Karpas-422 (cell line): ENCODE data around the gene WDR31. TPM values are rescaled to one million over a fixed set of nuclear protein-coding genes. Genes with fewer than 3 reads are reported as not detected.

ENCODE experiments used
- DNase-seq: peaks from one replicate; pipeline ENCODE4 v3.0.0-alpha.2; 2015
- H2AFZ ChIP-seq: fragments of 200-600 bp; sonication (generic); 2 replicates; pipeline ENCODE4 v1.6.1; 2014; ENCODE audit warnings: antibody characterized with exemption, low read length, mixed read lengths
- H3K27ac ChIP-seq: fragments of 200-600 bp; sonication (generic); 2 replicates; pipeline ENCODE4 v1.5.1; 2014; ENCODE audit warnings: mild to moderate bottlenecking, low read length, moderate library complexity
- H3K27me3 ChIP-seq: fragments of 200-600 bp; sonication (generic); 2 replicates; pipeline ENCODE4 v1.6.1; 2014; ENCODE audit warnings: low read length, mixed read lengths
- H3K36me3 ChIP-seq: fragments of 200-600 bp; sonication (generic); 2 replicates; pipeline ENCODE4 v1.6.1; 2014; ENCODE audit warnings: low read length, mixed read lengths; ENCODE audit not compliant: insufficient read depth
- H3K4me1 ChIP-seq: fragments of 200-600 bp; sonication (generic); 2 replicates; pipeline ENCODE4 v1.6.1; 2014; ENCODE audit warnings: mild to moderate bottlenecking, low read length, mixed read lengths
- H3K4me2 ChIP-seq: fragments of 200-600 bp; sonication (generic); 2 replicates; pipeline ENCODE4 v1.6.1; 2014; ENCODE audit warnings: low read length, low read depth, mild to moderate bottlenecking; ENCODE audit not compliant: poor library complexity, severe bottlenecking
- H3K4me3 ChIP-seq: fragments of 200-600 bp; sonication (generic); 2 replicates; pipeline ENCODE4 v1.5.1; 2014; ENCODE audit warnings: mild to moderate bottlenecking, antibody characterized with exemption, low read length, mixed read lengths
- H3K79me2 ChIP-seq: fragments of 200-600 bp; sonication (generic); 2 replicates; pipeline ENCODE4 v1.6.1; 2014; ENCODE audit warnings: mild to moderate bottlenecking, low read length, mixed read lengths
- H3K9ac ChIP-seq: fragments of 200-600 bp; sonication (generic); 2 replicates; pipeline ENCODE4 v1.6.0; 2014; ENCODE audit warnings: low read length
- H3K9me2 ChIP-seq: fragments of 200-600 bp; sonication (generic), shearing (Covaris generic); replicated peaks from 2 replicates; pipeline ENCODE4 v1.6.0; 2014; ENCODE audit warnings: mild to moderate bottlenecking, low read length, moderate library complexity; ENCODE audit not compliant: insufficient read depth
- H3K9me3 ChIP-seq: fragments of 300-700, 200-600 bp; sonication (generic); 2 replicates; pipeline ENCODE4 v1.6.1; 2014; ENCODE audit warnings: low read length, mixed read lengths
- H4K20me1 ChIP-seq: fragments of 200-600 bp; sonication (generic); 2 replicates; pipeline ENCODE4 v1.6.1; 2014; ENCODE audit warnings: mild to moderate bottlenecking, antibody characterized with exemption, low read length, low read depth; ENCODE audit not compliant: insufficient read depth
- total RNA-seq: library from RNA; depleted of rRNA; stranded (reverse); fragments of >200 nt; shearing (Covaris generic); gene quantifications from 2 replicates; pipeline ENCODE4 v1.2.3, GENCODE V29; 2014; ENCODE audit warnings: low replicate concordance

The WDR31 gene
- total RNA-seq, 1 experiment from 2014 or later = 0.56 TPM

DNA sequence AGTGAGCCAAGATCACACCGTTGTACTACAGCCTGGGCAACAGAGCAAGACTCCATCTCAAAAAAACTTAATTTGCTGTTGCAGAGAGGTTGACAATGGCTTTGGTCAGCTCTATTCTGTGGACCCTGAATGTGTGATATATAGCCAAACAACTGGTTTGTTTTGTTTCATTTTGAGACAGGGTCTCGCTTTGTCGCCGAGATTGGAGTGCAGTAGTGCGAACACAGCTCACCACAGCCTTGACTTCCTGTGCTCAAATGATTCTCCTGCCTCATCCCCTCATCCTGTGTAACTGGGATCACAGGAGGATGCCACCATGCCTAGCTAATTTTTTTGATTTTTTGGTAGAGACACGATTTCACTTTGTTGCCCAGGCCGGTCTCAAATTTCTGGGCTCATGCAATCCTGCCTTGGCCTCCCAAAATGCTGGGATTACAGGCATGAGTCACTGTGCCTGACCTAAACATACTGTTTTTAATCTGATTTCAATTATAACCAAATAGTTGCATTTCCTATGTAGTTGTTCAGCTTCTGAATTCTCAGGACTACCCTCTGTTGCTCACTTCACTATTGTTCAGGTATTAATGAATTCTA is 46.7 kb downstream of the WDR31 start:
- Histone ChIP-seq H3K27me3 (no peaks in the 10 kb centered on the region), H3K9me3 (no peaks in the 10 kb centered on the region), H3K4me1 (no peaks in the 10 kb centered on the region), H3K9ac (no peak overlapping the region), H3K27ac (no peak overlapping the region), H3K4me2 (no peak overlapping the region), H3K79me2 (no peaks in the 10 kb centered on the region), H3K9me2 (no peaks in the 10 kb centered on the region), H3K4me3 (no peak overlapping the region), H3K36me3 (peaks cover 38% of the 10 kb centered on the region), H4K20me1 (no peaks in the 10 kb centered on the region), H2AFZ (no peak overlapping the region)
- no peak for DNase-seq

DNA sequence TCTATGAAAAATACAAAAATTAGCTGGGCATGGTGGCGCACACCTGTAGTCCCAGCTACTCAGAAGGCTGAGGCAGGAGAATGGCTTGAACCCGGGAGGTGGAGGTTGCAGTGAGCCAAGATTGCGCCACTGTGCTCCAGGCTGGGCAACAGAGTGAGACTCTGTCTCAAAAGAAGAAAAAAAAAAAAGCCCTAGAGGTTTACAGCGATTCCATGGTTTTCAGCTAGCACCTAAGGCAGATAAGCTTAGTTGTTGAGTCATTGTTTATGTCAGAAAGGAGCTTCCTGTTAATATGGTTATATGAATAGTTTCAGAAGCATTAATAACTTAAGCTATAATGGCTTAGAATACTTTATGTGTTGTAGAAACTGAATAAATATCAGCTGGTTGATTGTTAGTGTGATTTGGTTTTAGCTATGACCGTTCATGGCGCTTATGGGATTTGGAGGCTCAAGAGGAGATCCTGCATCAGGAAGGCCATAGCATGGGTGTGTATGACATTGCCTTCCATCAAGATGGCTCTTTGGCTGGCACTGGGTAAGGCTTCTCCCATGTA is 49.9 kb downstream of the WDR31 start:
- peaks cover 63% of the 10 kb centered on the region for H3K36me3 ChIP-seq
- H3K79me2 ChIP-seq = no peaks in the 10 kb centered on the region

GRCh38 chr9:113289091-113289490 is 51.0 kb downstream of the WDR31 start:
- Histone ChIP-seq H3K4me3 (no peak overlapping the region), H3K4me1 (no peaks in the 10 kb centered on the region), H3K9ac (no peak overlapping the region), H3K27me3 (no peaks in the 10 kb centered on the region), H3K9me3 (no peaks in the 10 kb centered on the region), H4K20me1 (no peaks in the 10 kb centered on the region), H3K4me2 (no peak overlapping the region), H2AFZ (no peak overlapping the region), H3K9me2 (no peaks in the 10 kb centered on the region), H3K27ac (no peak overlapping the region), H3K79me2 (no peaks in the 10 kb centered on the region), H3K36me3 (peaks cover 73% of the 10 kb centered on the region)
- no peak for DNase-seq

More for the DNA sequence above, 49.9 kb downstream of the WDR31 start:
- H3K27ac ChIP-seq = no peak overlapping the region
- H4K20me1 ChIP-seq = no peaks in the 10 kb centered on the region
- no peaks in the 10 kb centered on the region for H3K9me3 ChIP-seq
- DNase-seq = no peak
- H3K9ac ChIP-seq = no peak overlapping the region
- no peaks in the 10 kb centered on the region for H3K4me1 ChIP-seq
- no peaks in the 10 kb centered on the region for H3K9me2 ChIP-seq
- H3K27me3 ChIP-seq = no peaks in the 10 kb centered on the region
- H2AFZ ChIP-seq = no peak overlapping the region
- no peak overlapping the region for H3K4me2 ChIP-seq
- H3K4me3 ChIP-seq = no peak overlapping the region

DNA sequence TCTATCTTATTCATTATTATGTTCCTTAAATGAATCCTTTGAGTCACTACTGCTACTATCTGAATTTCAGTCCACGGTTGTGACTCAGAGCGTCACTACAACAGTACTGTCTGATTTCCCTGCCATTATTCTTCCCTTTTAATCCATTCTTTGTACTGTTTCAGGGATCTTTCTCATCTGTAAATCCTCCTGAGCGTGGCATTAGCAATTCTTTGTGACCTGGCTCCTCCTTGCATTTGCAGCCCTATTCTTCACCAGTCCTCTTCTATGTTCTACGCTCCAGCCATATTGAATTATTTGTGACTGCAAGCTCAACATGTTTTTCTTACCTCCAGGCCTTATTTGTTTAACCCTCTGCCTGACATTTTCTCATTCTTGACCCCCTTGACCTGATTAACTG is 58.7 kb downstream of the WDR31 start:
- Histone ChIP-seq H3K9ac (no peak overlapping the region), H3K36me3 (peaks cover 68% of the 10 kb centered on the region; the same call in 1 of the 2 replicates), H3K79me2 (peaks cover 24% of the 10 kb centered on the region), H3K4me1 (peaks cover 8% of the 10 kb centered on the region), H3K27ac (no peak overlapping the region), H3K9me2 (no peaks in the 10 kb centered on the region), H2AFZ (no peak overlapping the region), H3K4me3 (no peak overlapping the region), H4K20me1 (no peaks in the 10 kb centered on the region), H3K27me3 (no peaks in the 10 kb centered on the region), H3K9me3 (no peaks in the 10 kb centered on the region), H3K4me2 (no peak overlapping the region)
- no peak for DNase-seq

DNA sequence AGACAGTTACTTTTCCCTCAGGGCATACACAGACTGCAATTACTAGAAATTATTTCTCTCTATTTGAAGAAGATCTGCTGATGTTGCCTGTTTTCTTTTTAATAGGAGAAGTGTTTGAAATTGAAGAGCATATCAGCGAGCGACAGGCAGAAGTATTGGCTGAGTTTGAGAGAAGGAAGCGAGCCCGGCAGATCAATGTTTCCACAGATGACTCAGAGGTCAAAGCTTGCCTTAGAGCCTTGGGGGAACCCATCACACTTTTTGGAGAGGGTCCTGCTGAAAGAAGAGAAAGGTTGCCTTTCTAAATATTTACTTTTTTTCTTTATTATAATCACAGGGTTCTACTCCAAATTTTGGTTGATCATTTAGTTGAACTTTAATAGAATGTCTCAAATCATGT is 61.2 kb downstream of the WDR31 start:
- Histone ChIP-seq H3K27ac (no peak overlapping the region), H3K4me2 (no peak overlapping the region), H3K79me2 (peaks cover 44% of the 10 kb centered on the region), H4K20me1 (no peaks in the 10 kb centered on the region), H3K9me2 (no peaks in the 10 kb centered on the region), H3K4me3 (no peak overlapping the region), H3K36me3 (peaks cover 49% of the 10 kb centered on the region; the same call in 1 of the 2 replicates), H3K9me3 (no peaks in the 10 kb centered on the region), H3K9ac (no peak overlapping the region), H3K27me3 (no peaks in the 10 kb centered on the region), H2AFZ (no peak overlapping the region), H3K4me1 (peaks cover 16% of the 10 kb centered on the region)
- DNase-seq = no peak

DNA sequence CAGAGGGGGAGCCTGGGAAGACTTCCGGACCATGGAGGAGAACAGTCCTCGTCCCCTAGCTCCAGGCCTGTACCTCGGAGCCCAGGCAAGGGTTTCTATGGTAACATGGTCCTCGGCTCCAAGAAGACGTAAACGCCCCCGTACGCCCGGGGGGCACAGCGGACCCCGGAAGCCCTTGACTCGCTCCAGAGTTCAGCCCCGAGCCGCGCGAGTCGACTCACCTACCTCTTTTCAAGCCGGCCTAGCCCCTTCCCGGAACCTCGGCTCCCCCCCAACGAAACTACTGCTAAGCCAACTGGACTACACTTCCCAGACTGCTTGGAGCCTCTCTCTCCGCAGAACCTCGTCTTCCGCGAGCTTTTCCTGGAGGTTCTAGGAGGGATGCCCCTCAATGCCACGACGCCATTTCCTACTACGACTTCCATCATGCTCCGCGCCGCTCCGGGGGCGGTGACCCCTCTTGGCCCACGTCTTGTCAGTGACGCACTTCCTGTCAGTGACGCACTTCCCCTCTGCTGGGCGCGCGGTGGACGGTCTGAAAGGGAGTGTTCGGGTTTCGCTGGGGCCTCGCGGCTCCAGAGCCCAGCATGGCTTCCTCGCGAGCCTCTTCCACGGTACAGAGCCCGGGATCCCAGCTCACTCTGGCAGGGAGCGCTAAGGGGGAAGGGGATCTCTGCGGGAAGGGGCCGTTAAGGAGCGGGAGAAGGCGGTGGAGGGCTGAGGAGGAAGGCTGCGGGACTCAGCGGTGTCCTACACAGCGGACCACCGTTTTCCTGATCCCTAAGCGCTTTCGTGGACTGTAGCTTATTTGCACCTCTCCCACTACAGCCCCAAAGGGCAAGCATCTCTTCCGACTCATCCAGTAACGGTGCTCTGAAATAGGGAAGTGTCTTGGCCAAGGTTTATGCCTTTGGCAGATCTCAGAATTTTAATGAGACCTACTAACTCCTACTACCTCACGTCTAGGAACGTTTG is 64.6 kb downstream of the WDR31 start, which contains the start of the genes CDC26 and PRPF4:
CDC26 (minus strand) TSS at position 416 of the 975 bp plus-strand sequence. CDS start 3,065 bp downstream, outside the sequence.
PRPF4 (plus strand) TSS at position 502 of the 975 bp plus-strand sequence; CDS start at position 588, 86 bp downstream.
- H3K4me1 ChIP-seq = peaks cover 19% of the 10 kb centered on the region
- no peaks in the 10 kb centered on the region for H3K27me3 ChIP-seq
- H3K4me3 ChIP-seq = peak within 1 kb of the TSS; percentile 72
- peaks cover 41% of the 10 kb centered on the region; the same call in 1 of the 2 replicates for H3K36me3 ChIP-seq
- H3K9me3 ChIP-seq = no peaks in the 10 kb centered on the region
- H4K20me1 ChIP-seq = no peaks in the 10 kb centered on the region
- DNase-seq = peak; percentile 98
- peak within 1 kb of the TSS; percentile 65; the same call in 1 of the 2 replicates for H2AFZ ChIP-seq
- peak within 1 kb of the TSS; percentile 65 for H3K27ac ChIP-seq
- peak within 1 kb of the TSS; percentile 83 for H3K9ac ChIP-seq
- H3K79me2 ChIP-seq = peaks cover 52% of the 10 kb centered on the region
- no peaks in the 10 kb centered on the region for H3K9me2 ChIP-seq
- H3K4me2 ChIP-seq = peak within 1 kb of the TSS; percentile 93

DNA sequence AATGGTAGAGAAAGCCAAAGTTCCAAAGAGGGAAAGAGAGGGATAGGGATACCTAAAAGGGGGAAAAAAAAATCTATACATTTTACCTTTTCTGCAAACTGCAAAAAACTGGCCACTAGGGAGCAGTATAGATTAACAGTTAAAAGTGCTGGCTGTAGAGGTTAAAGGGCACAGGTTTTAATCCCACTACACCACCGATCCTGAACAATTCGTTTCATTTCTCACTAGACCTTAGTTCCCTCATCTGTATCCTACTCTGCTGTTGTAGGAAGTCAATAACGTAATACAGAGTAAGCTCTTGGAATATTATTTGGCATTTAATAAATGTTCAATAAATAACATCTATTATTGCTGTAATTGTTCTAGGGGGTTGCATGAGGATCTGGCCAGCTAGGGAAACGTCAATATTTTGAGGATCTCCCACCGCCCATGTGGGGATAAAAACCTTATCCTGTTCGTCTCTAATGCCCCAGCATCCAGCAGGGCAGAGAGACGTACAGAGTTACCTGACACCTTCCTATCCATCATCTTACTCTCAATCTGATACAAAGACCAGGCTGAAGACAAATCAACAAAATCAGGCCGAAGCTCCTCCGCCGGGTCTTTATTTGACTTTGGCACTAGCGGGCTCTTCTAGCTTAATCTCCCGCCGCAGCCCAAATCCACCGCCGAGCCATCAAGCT is 65.5 kb downstream of the WDR31 start:
- Histone ChIP-seq H3K36me3 (peaks cover 37% of the 10 kb centered on the region; the same call in 1 of the 2 replicates), H4K20me1 (no peaks in the 10 kb centered on the region), H3K9me2 (no peaks in the 10 kb centered on the region), H3K4me2 (peak overlapping the region; percentile 93), H3K9ac (peak overlapping the region; percentile 83), H3K4me3 (peak overlapping the region; percentile 72), H3K4me1 (peaks cover 19% of the 10 kb centered on the region), H3K79me2 (peaks cover 52% of the 10 kb centered on the region), H2AFZ (peak overlapping the region; percentile 65; the same call in 1 of the 2 replicates), H3K27ac (peak overlapping the region; percentile 65), H3K27me3 (no peaks in the 10 kb centered on the region), H3K9me3 (no peaks in the 10 kb centered on the region)
- peak; percentile 85 for DNase-seq
